ENCODE measurements around the gene GSTT4. TPM values are rescaled to one million over a fixed set of nuclear protein-coding genes. Genes with fewer than 3 reads are reported as not detected.

The GSTT4 gene
- total and polyA plus RNA-seq, 2 of the 13 experiments (the other 11 are each of a cell fraction or from before 2014, with no cell fraction given) = 0.59 to 0.62 TPM

DNA sequence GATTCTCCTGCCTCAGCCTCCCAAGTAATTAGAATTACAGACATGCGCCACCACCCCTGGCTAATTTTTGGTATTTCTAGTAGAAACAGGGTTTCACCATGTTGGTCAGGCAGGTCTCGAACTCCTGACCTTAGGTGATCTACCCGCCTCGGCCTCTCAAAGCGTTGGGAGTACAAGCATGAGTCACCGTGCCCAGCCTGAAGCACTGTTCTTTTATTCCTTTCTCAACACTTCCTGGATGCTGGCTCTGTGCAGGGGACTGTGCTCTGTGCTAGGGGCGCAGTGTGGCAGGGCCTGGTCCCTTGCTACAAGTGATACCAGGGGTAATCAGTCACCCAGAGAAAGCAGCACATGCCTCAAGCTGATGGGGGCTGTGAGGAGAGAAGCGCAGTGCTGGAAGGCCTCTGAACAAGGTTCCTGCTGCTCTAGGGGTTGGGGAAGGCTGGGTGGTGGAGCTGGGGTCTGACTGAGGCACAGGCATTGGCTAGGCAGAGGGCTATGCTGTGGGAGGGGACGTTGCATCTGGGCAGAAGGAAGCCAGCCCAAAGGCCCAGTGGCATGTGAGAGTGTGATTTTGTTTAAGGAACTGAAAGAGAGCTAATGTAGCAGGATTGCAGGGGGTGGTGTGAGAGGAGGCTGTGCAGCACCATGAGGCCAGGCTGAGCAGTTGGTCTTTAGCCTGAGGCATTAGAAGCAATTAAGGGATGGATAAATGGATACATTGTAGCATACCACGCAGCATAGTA lies 48.4 kb upstream of the GSTT4 start (continued):
- no peak for TF ChIP-seq ARID2 (CRISPR knock-in tag; IDR thresholded peaks at IDR 0.05; ENCODE audit: borderline replicate concordance)
- TF ChIP-seq, protein P1, sequence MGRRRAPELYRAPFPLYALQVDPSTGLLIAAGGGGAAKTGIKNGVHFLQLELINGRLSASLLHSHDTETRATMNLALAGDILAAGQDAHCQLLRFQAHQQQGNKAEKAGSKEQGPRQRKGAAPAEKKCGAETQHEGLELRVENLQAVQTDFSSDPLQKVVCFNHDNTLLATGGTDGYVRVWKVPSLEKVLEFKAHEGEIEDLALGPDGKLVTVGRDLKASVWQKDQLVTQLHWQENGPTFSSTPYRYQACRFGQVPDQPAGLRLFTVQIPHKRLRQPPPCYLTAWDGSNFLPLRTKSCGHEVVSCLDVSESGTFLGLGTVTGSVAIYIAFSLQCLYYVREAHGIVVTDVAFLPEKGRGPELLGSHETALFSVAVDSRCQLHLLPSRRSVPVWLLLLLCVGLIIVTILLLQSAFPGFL (CRISPR knock-in tag; IDR thresholded peaks at IDR 0.05) = no peak

DNA sequence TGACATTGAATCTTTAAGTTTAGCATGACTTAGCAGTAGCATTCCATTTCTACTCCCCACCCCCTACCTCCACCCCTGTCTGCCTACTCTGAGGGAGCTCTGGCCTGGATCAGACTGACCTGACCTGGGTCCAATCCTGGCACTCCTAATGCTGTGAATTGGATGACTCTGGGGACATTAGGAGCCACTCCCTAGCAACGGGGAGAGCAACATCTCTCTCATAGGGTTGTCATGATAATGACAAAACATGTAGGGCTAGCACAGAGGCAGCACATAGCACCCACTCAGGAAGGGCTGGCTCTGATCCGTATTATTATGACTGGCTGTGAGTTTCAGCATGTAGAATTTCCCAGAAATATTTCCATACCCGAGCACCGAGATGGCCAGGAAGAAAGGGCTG lies 46.3 kb upstream of the GSTT4 start:
- no peak overlapping the region for H2AFZ ChIP-seq (ENCODE audit: low read length)
- no peak overlapping the region for H3K4me3 ChIP-seq (replicated peaks in 1 of 3; ENCODE audit: insufficient read depth in 1 of 3, low read depth in 2 of 3, low read length in 3 of 3)
- ChIA-PET POLR2A (no interaction called here), CTCF (ENCODE audit: low intra/inter-chr PET ratio, low total read pairs) (no interaction called here)
- BruUV-seq (replicated peaks) = no TSS peak
- H3K27me3 ChIP-seq (ENCODE audit: control insufficient read depth in 1 of 2, insufficient read depth in 2 of 2, low read length in 2 of 2) = no peaks in the 10 kb centered on the region
- H3K4me1 ChIP-seq (ENCODE audit: insufficient read depth, low read length) = no peaks in the 10 kb centered on the region
- no peaks in the 10 kb centered on the region for H3K9me3 ChIP-seq (ENCODE audit: low read length)
- H3K9ac ChIP-seq (ENCODE audit: insufficient read depth, low read depth, low read length) = no peak overlapping the region
- TF ChIP-seq XBP1 (CRISPR knock-in tag; IDR thresholded peaks at IDR 0.05) = no peak
- no peak for TF ChIP-seq HDAC1 (CRISPR knock-in tag; IDR thresholded peaks at IDR 0.05)
- TF ChIP-seq ELF4 (CRISPR knock-in tag; IDR thresholded peaks at IDR 0.05; ENCODE audit: borderline replicate concordance) = no peak
- TF ChIP-seq ATRX (CRISPR knock-in tag; IDR thresholded peaks at IDR 0.05; ENCODE audit: borderline replicate concordance) = no peak
- TF ChIP-seq, protein P2, sequence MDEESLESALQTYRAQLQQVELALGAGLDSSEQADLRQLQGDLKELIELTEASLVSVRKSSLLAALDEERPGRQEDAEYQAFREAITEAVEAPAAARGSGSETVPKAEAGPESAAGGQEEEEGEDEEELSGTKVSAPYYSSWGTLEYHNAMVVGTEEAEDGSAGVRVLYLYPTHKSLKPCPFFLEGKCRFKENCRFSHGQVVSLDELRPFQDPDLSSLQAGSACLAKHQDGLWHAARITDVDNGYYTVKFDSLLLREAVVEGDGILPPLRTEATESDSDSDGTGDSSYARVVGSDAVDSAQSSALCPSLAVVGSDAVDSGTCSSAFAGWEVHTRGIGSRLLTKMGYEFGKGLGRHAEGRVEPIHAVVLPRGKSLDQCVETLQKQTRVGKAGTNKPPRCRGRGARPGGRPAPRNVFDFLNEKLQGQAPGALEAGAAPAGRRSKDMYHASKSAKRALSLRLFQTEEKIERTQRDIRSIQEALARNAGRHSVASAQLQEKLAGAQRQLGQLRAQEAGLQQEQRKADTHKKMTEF (CRISPR knock-in tag; IDR thresholded peaks at IDR 0.05) = no peak
- TF ChIP-seq ZNF670 (CRISPR knock-in tag; IDR thresholded peaks at IDR 0.05; ENCODE audit: borderline replicate concordance) = no peak
- no peak for TF ChIP-seq GPN1 (CRISPR knock-in tag; IDR thresholded peaks at IDR 0.05; ENCODE audit: borderline replicate concordance)
- no peak for TF ChIP-seq HNRNPL (IDR thresholded peaks at IDR 0.05; ENCODE audit: low read depth, low read length)
- TF ChIP-seq TBX3 (IDR thresholded peaks at IDR 0.05; ENCODE audit: borderline replicate concordance) = no peak
- TF ChIP-seq ZNF567 (CRISPR knock-in tag; IDR thresholded peaks at IDR 0.05; ENCODE audit: borderline replicate concordance) = no peak
- TF ChIP-seq ZNF713 (CRISPR knock-in tag; IDR thresholded peaks at IDR 0.05) = no peak
- TF ChIP-seq CEBPB (IDR thresholded peaks at IDR 0.05; ENCODE audit: borderline replicate concordance, low read depth, low read length) = no peak
- TF ChIP-seq ZNF235 (CRISPR knock-in tag; IDR thresholded peaks at IDR 0.05; ENCODE audit: borderline replicate concordance) = no peak
- TF ChIP-seq ZNF225 (CRISPR knock-in tag; IDR thresholded peaks at IDR 0.05) = no peak
- no peaks in the 10 kb centered on the region for H3K79me2 ChIP-seq (ENCODE audit: insufficient read depth, low read length)
- no peak overlapping the region for H3K4me2 ChIP-seq (ENCODE audit: low read depth, low read length)
- DNase-seq (ENCODE audit: low spot score) (no peak), FAIRE-seq (no peak), ATAC-seq (no peak)
- no peak overlapping the region for H3K27ac ChIP-seq (ENCODE audit: extremely low read length, insufficient read depth, low read length)
- in situ Hi-C loops (cut with HindIII; ENCODE audit: extremely low pct_ligation_motif_present, low pct_unique_long_range_greater_than_20kb) (no loop called here), intact Hi-C loops (cut with micrococcal nuclease; ENCODE audit: unreplicated experiment) (no loop called here)
- 97% methylated on average over 4 of the region's 4 CpGs for WGBS (ENCODE audit: low lambda C conversion rate)
- no peaks in the 10 kb centered on the region for H4K20me1 ChIP-seq (ENCODE audit: insufficient read depth, low read length)
- H3K36me3 ChIP-seq (replicated peaks in 1 of 2; ENCODE audit: control insufficient read depth in 1 of 2, insufficient read depth in 2 of 2, low read length in 2 of 2) = peaks cover 41 to 87% of the 10 kb centered on the region in 2 experiments

Measured in HepG2 (cell line).